ENCODE measurements around the gene KRT78.

Gene KRT78

GRCh38 chr12:52826611-52827498, 21.9 kb downstream of the KRT78 start:
- Histone ChIP-seq H3K27me3 (ENCODE audit: insufficient read depth, low read length) (no peaks in the 10 kb centered on the region; the same call in 1 of the 2 replicates), H3K36me3 (ENCODE audit: insufficient read depth, low read depth, low read length) (no peaks in the 10 kb centered on the region), H3K9me3 (ENCODE audit: insufficient read depth, low read depth, low read length) (no peaks in the 10 kb centered on the region), H3K9ac (ENCODE audit: low read depth, low read length) (no peak overlapping the region), H3K4me1 (ENCODE audit: insufficient read depth, low read length) (no peaks in the 10 kb centered on the region), H3K27ac (ENCODE audit: low read length) (no peak overlapping the region), H3K4me3 (ENCODE audit: low read length) (no peak overlapping the region)

- no peaks in the 10 kb centered on the region; the same call in 1 of the 2 replicates for H3K27me3 ChIP-seq (ENCODE audit: insufficient read depth, low read length)
- no peaks in the 10 kb centered on the region for H3K4me1 ChIP-seq (ENCODE audit: insufficient read depth, low read length)
- H3K4me3 ChIP-seq (ENCODE audit: low read length): no peak overlapping the region
- no peak overlapping the region for H3K9ac ChIP-seq (ENCODE audit: low read depth, low read length)
- H3K27ac ChIP-seq (ENCODE audit: low read length): no peak overlapping the region
- no peaks in the 10 kb centered on the region for H3K36me3 ChIP-seq (ENCODE audit: insufficient read depth, low read depth, low read length)
- H3K9me3 ChIP-seq (ENCODE audit: insufficient read depth, low read depth, low read length): no peaks in the 10 kb centered on the region
Measured at GRCh38 chr12:52825961-52826360, 22.8 kb downstream of the KRT78 start.

- no peaks in the 10 kb centered on the region; the same call in 1 of the 2 replicates for H3K27me3 ChIP-seq (ENCODE audit: insufficient read depth, low read length)
- H3K4me1 ChIP-seq (ENCODE audit: insufficient read depth, low read length): no peaks in the 10 kb centered on the region
- H3K27ac ChIP-seq (ENCODE audit: low read length): no peak overlapping the region
- H3K4me3 ChIP-seq (ENCODE audit: low read length): no peak overlapping the region
- H3K9ac ChIP-seq (ENCODE audit: low read depth, low read length): no peak overlapping the region
- no peaks in the 10 kb centered on the region for H3K36me3 ChIP-seq (ENCODE audit: insufficient read depth, low read depth, low read length)
- no peaks in the 10 kb centered on the region for H3K9me3 ChIP-seq (ENCODE audit: insufficient read depth, low read depth, low read length)
Measured at GRCh38 chr12:52824741-52825410, 23.9 kb downstream of the KRT78 start.

GRCh38 chr12:52823761-52824450, 24.9 kb downstream of the KRT78 start:
- no peak overlapping the region for H3K4me3 ChIP-seq (ENCODE audit: low read length)
- no peaks in the 10 kb centered on the region; the same call in 1 of the 2 replicates for H3K27me3 ChIP-seq (ENCODE audit: insufficient read depth, low read length)
- no peak overlapping the region for H3K9ac ChIP-seq (ENCODE audit: low read depth, low read length)
- H3K36me3 ChIP-seq (ENCODE audit: insufficient read depth, low read depth, low read length): no peaks in the 10 kb centered on the region
- no peaks in the 10 kb centered on the region for H3K9me3 ChIP-seq (ENCODE audit: insufficient read depth, low read depth, low read length)
- H3K27ac ChIP-seq (ENCODE audit: low read length): no peak overlapping the region
- no peaks in the 10 kb centered on the region for H3K4me1 ChIP-seq (ENCODE audit: insufficient read depth, low read length)

- Histone ChIP-seq H3K9ac (ENCODE audit: low read depth, low read length) (no peak overlapping the region), H3K27me3 (ENCODE audit: insufficient read depth, low read length) (no peaks in the 10 kb centered on the region; the same call in 1 of the 2 replicates), H3K9me3 (ENCODE audit: insufficient read depth, low read depth, low read length) (no peaks in the 10 kb centered on the region), H3K27ac (ENCODE audit: low read length) (no peak overlapping the region), H3K4me3 (ENCODE audit: low read length) (no peak overlapping the region), H3K36me3 (ENCODE audit: insufficient read depth, low read depth, low read length) (no peaks in the 10 kb centered on the region), H3K4me1 (ENCODE audit: insufficient read depth, low read length) (no peaks in the 10 kb centered on the region)
Measured at GRCh38 chr12:52822771-52823510, 25.9 kb downstream of the KRT78 start.

- no peak overlapping the region for H3K9ac ChIP-seq (ENCODE audit: low read depth, low read length)
- H3K4me1 ChIP-seq (ENCODE audit: insufficient read depth, low read length): no peaks in the 10 kb centered on the region
- H3K27me3 ChIP-seq (ENCODE audit: insufficient read depth, low read length): no peaks in the 10 kb centered on the region; the same call in 1 of the 2 replicates
- no peaks in the 10 kb centered on the region for H3K9me3 ChIP-seq (ENCODE audit: insufficient read depth, low read depth, low read length)
- no peaks in the 10 kb centered on the region for H3K36me3 ChIP-seq (ENCODE audit: insufficient read depth, low read depth, low read length)
- no peak overlapping the region for H3K4me3 ChIP-seq (ENCODE audit: low read length)
- no peak overlapping the region for H3K27ac ChIP-seq (ENCODE audit: low read length)
Measured at GRCh38 chr12:52821826-52822660, 26.8 kb downstream of the KRT78 start.

GRCh38 chr12:52821071-52821730, 27.6 kb downstream of the KRT78 start:
- no peaks in the 10 kb centered on the region for H3K9me3 ChIP-seq (ENCODE audit: insufficient read depth, low read depth, low read length)
- H3K4me3 ChIP-seq (ENCODE audit: low read length): no peak overlapping the region
- no peaks in the 10 kb centered on the region; the same call in 1 of the 2 replicates for H3K27me3 ChIP-seq (ENCODE audit: insufficient read depth, low read length)
- no peaks in the 10 kb centered on the region for H3K4me1 ChIP-seq (ENCODE audit: insufficient read depth, low read length)
- no peak overlapping the region for H3K27ac ChIP-seq (ENCODE audit: low read length)
- no peak overlapping the region for H3K9ac ChIP-seq (ENCODE audit: low read depth, low read length)
- H3K36me3 ChIP-seq (ENCODE audit: insufficient read depth, low read depth, low read length): no peaks in the 10 kb centered on the region

- Histone ChIP-seq H3K9me3 (ENCODE audit: insufficient read depth, low read depth, low read length) (no peaks in the 10 kb centered on the region), H3K4me3 (ENCODE audit: low read length) (no peak overlapping the region)
Measured at GRCh38 chr12:52820521-52820920, 28.3 kb downstream of the KRT78 start.

GRCh38 chr12:52819731-52820510, 28.9 kb downstream of the KRT78 start:
- Histone ChIP-seq H3K27me3 (ENCODE audit: insufficient read depth, low read length) (no peaks in the 10 kb centered on the region; the same call in 1 of the 2 replicates), H3K36me3 (ENCODE audit: insufficient read depth, low read depth, low read length) (no peaks in the 10 kb centered on the region), H3K9me3 (ENCODE audit: insufficient read depth, low read depth, low read length) (no peaks in the 10 kb centered on the region), H3K4me1 (ENCODE audit: insufficient read depth, low read length) (no peaks in the 10 kb centered on the region), H3K9ac (ENCODE audit: low read depth, low read length) (no peak overlapping the region), H3K4me3 (ENCODE audit: low read length) (no peak overlapping the region), H3K27ac (ENCODE audit: low read length) (no peak overlapping the region)

More at GRCh38 chr12:52820521-52820920, 28.3 kb downstream of the KRT78 start:
- Histone ChIP-seq H3K27me3 (ENCODE audit: insufficient read depth, low read length) (no peaks in the 10 kb centered on the region; the same call in 1 of the 2 replicates), H3K36me3 (ENCODE audit: insufficient read depth, low read depth, low read length) (no peaks in the 10 kb centered on the region), H3K9ac (ENCODE audit: low read depth, low read length) (no peak overlapping the region), H3K4me1 (ENCODE audit: insufficient read depth, low read length) (no peaks in the 10 kb centered on the region), H3K27ac (ENCODE audit: low read length) (no peak overlapping the region)

Measured in iPS-20b (cell line).